Ishikawa (cell line): ENCODE measurements around the gene CEACAM1.

ENCODE experiments used
- CEBPB ChIP-seq: IDR thresholded peaks from 2 replicates; pipeline ENCODE4 v1.6.1; 2012
- CREB1 ChIP-seq: IDR thresholded peaks from 2 replicates; pipeline ENCODE4 v1.6.1; 2012; ENCODE audit warnings: low read depth
- EGR1 ChIP-seq: IDR thresholded peaks from 2 replicates; pipeline ENCODE4 v1.6.1; 2012
- EP300 ChIP-seq: IDR thresholded peaks from 2 replicates; pipeline ENCODE4 v1.6.1; 2012; ENCODE audit warnings: borderline replicate concordance
- FOXM1 ChIP-seq: IDR thresholded peaks from 2 replicates; pipeline ENCODE4 v1.6.1; 2012; ENCODE audit warnings: low read depth, borderline replicate concordance
- NFIC ChIP-seq: IDR thresholded peaks from 2 replicates; pipeline ENCODE4 v1.6.1; 2012
- RAD21 ChIP-seq: IDR thresholded peaks from 2 replicates; pipeline ENCODE4 v1.6.1; 2012; ENCODE audit warnings: low read depth
- TAF1 ChIP-seq: IDR thresholded peaks from 2 replicates; pipeline ENCODE4 v1.6.1; 2012; ENCODE audit warnings: low read depth, mild to moderate bottlenecking
- YY1 ChIP-seq: IDR thresholded peaks from 2 replicates; pipeline ENCODE4 v1.6.1; 2012; ENCODE audit warnings: low read depth
- TF ChIP-seq, protein P1 (sequence below): IDR thresholded peaks from 2 replicates; pipeline ENCODE4 v1.6.1; 2012; ENCODE audit warnings: low read depth, mild to moderate bottlenecking
- TF ChIP-seq, protein P2 (sequence below): IDR thresholded peaks from 2 replicates; pipeline ENCODE4 v1.6.1; 2012

DNA sequence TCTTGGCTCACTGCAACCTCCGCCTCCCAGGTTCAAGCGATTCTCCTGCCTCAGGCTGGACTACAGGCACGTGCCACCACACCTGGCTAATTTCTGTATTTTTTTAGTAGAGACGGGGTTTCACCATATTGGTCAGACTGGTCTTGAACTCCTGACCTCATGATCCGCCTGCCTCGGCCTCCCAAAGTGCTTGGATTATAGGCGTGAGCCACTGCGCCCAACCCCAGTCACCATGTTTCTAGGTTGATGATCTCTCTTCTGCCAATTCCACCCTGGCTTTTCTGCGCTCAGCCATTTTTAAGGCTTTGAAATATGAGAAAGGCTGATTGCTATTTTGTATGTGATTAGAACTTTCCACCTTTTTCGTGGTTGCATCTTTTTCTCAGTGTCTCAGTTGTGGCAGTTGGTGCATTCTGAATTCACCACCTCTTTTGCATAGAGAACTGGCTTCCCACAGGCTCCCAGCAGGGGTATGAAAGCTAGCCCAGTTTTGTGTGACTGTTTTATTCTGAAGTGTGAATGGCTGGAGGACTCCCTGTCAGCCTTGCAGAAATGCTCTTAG, 15.5 kb downstream of the CEACAM1 start:
- TF ChIP-seq CREB1 (no peak), FOXM1 (no peak), TAF1 (no peak), EP300 (no peak), EGR1 (no peak), NFIC (no peak), CEBPB (no peak), YY1 (no peak), RAD21 (no peak)
- TF ChIP-seq, protein P1, sequence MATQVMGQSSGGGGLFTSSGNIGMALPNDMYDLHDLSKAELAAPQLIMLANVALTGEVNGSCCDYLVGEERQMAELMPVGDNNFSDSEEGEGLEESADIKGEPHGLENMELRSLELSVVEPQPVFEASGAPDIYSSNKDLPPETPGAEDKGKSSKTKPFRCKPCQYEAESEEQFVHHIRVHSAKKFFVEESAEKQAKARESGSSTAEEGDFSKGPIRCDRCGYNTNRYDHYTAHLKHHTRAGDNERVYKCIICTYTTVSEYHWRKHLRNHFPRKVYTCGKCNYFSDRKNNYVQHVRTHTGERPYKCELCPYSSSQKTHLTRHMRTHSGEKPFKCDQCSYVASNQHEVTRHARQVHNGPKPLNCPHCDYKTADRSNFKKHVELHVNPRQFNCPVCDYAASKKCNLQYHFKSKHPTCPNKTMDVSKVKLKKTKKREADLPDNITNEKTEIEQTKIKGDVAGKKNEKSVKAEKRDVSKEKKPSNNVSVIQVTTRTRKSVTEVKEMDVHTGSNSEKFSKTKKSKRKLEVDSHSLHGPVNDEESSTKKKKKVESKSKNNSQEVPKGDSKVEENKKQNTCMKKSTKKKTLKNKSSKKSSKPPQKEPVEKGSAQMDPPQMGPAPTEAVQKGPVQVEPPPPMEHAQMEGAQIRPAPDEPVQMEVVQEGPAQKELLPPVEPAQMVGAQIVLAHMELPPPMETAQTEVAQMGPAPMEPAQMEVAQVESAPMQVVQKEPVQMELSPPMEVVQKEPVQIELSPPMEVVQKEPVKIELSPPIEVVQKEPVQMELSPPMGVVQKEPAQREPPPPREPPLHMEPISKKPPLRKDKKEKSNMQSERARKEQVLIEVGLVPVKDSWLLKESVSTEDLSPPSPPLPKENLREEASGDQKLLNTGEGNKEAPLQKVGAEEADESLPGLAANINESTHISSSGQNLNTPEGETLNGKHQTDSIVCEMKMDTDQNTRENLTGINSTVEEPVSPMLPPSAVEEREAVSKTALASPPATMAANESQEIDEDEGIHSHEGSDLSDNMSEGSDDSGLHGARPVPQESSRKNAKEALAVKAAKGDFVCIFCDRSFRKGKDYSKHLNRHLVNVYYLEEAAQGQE, result no peak
- TF ChIP-seq, protein P2, sequence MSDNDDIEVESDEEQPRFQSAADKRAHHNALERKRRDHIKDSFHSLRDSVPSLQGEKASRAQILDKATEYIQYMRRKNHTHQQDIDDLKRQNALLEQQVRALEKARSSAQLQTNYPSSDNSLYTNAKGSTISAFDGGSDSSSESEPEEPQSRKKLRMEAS, result no peak
